Liver (tissue), 9 donors: ENCODE measurements around the gene POLN. TPM values are rescaled to one million over a fixed set of nuclear protein-coding genes. Genes with fewer than 3 reads are reported as not detected.

Experiments used
- DNase-seq: peaks from one replicate; pipeline ENCODE4 v3.0.0-alpha.2; 2017; ENCODE audit warnings: low spot score
- H3K27ac ChIP-seq, 2 donors: one replicate each; pipeline ENCODE4 v1.7.0; 2013; ENCODE audit warnings: inconsistent platforms in 2 of 2, low read length in 2 of 2, control low read depth in 1 of 2, low read depth in 1 of 2, mild to moderate bottlenecking in 1 of 2
- H3K27me3 ChIP-seq, 4 donors: one replicate each; pipeline versions ENCODE4 v1.6.1 to v1.7.0; 2013; ENCODE audit warnings: low read length in 3 of 4, inconsistent platforms in 1 of 4, mild to moderate bottlenecking in 1 of 4, moderate library complexity in 1 of 4; ENCODE audit not compliant: control insufficient read depth in 4 of 4, insufficient read depth in 4 of 4
- H3K36me3 ChIP-seq, 4 donors: one replicate each; pipeline versions ENCODE4 v1.6.1 to v1.7.0; 2013; ENCODE audit warnings: low read length in 3 of 4, mild to moderate bottlenecking in 3 of 4, low read depth in 1 of 4, moderate library complexity in 1 of 4; ENCODE audit not compliant: control insufficient read depth in 4 of 4, insufficient read depth in 3 of 4
- H3K4me1 ChIP-seq, 4 donors: one replicate each; pipeline versions ENCODE4 v1.6.1 to v1.7.0; 2013; ENCODE audit warnings: low read length in 3 of 4, mild to moderate bottlenecking in 3 of 4, moderate library complexity in 1 of 4; ENCODE audit not compliant: control insufficient read depth in 4 of 4, insufficient read depth in 4 of 4
- H3K4me3 ChIP-seq, 3 donors: one replicate each; pipeline versions ENCODE4 v1.6.1 to v1.7.0; 2013; ENCODE audit warnings: low read length in 3 of 3, control low read depth in 1 of 3, low read depth in 1 of 3, mild to moderate bottlenecking in 1 of 3
- H3K9ac ChIP-seq, 2 donors: one replicate each; pipeline ENCODE4 v1.7.0; 2013; ENCODE audit warnings: low read length in 2 of 2, mild to moderate bottlenecking in 2 of 2, moderate library complexity in 2 of 2, control low read depth in 1 of 2, low read depth in 1 of 2
- H3K9me3 ChIP-seq, 4 donors: one replicate each; pipeline versions ENCODE4 v1.6.1 to v1.7.0; 2013; ENCODE audit warnings: low read length in 3 of 4; ENCODE audit not compliant: control insufficient read depth in 4 of 4
- ATF3 ChIP-seq: IDR thresholded peaks from 2 replicates; pipeline ENCODE4 v1.6.1; 2016; ENCODE audit warnings: antibody characterized with exemption
- CTCF ChIP-seq: fragments of 150-350 bp; IDR thresholded peaks from 2 replicates; pipeline ENCODE4 v1.5.1; 2017; ENCODE audit warnings: improper control_type of control experiment, low read depth, low read length; ENCODE audit not compliant: missing input control
- FOXA2 ChIP-seq: IDR thresholded peaks from 2 replicates; pipeline ENCODE4 v1.6.1; 2016; ENCODE audit warnings: antibody characterized with exemption
- GABPA ChIP-seq, 2 donors: IDR thresholded peaks in 1 of 2; conservative IDR thresholded peaks in 1 of 2; 2 replicates each; pipeline ENCODE4 v1.6.1; 2016; ENCODE audit warnings: antibody characterized with exemption in 2 of 2, mild to moderate bottlenecking in 1 of 2, moderate library complexity in 1 of 2
- HNF4A ChIP-seq, 2 donors: conservative IDR thresholded peaks; 2 replicates each; pipeline ENCODE4 v1.6.1; 2016; ENCODE audit warnings: antibody characterized with exemption in 2 of 2, mild to moderate bottlenecking in 2 of 2
- HNF4G ChIP-seq: IDR thresholded peaks from 2 replicates; pipeline ENCODE4 v1.6.1; 2016; ENCODE audit warnings: antibody characterized with exemption
- JUND ChIP-seq, 2 donors: IDR thresholded peaks; 2 replicates each; pipeline ENCODE4 v1.6.1; 2016; ENCODE audit warnings: antibody characterized with exemption in 2 of 2
- MAX ChIP-seq: IDR thresholded peaks from 2 replicates; pipeline ENCODE4 v1.6.1; 2016; ENCODE audit warnings: antibody characterized with exemption
- NR2F2 ChIP-seq: IDR thresholded peaks from 2 replicates; pipeline ENCODE4 v1.6.1; 2016; ENCODE audit warnings: antibody characterized with exemption
- RAD21 ChIP-seq, 2 donors: IDR thresholded peaks; 2 replicates each; pipeline ENCODE4 v1.6.1; 2016; ENCODE audit warnings: antibody characterized with exemption in 2 of 2, mild to moderate bottlenecking in 2 of 2
- RXRA ChIP-seq, 2 donors: IDR thresholded peaks; 2 replicates each; pipeline ENCODE4 v1.6.1; 2017 to 2018; ENCODE audit warnings: antibody characterized with exemption in 2 of 2, mild to moderate bottlenecking in 1 of 2
- SP1 ChIP-seq: IDR thresholded peaks from 2 replicates; pipeline ENCODE4 v1.6.1; 2018; ENCODE audit warnings: antibody characterized with exemption, mild to moderate bottlenecking
- TAF1 ChIP-seq: conservative IDR thresholded peaks from 2 replicates; pipeline ENCODE4 v1.6.1; 2016; ENCODE audit warnings: antibody characterized with exemption, mild to moderate bottlenecking
- ZBTB33 ChIP-seq: IDR thresholded peaks from 2 replicates; pipeline ENCODE4 v1.6.1; 2016; ENCODE audit warnings: antibody characterized with exemption
- WGBS: extraction: QIAGEN DNeasy Blood & Tissue Kit; methylation state at CpG from one replicate; pipeline ENCODE4 v1.1.7; 2013; 5-methylcytosine and 5-hydroxymethylcytosine counted together
- polyA plus RNA-seq, 2 donors: library from polyadenylated mRNA; stranded (reverse) in 1 of 2; unstranded in 1 of 2; fragments of 200-250 nt in 1 of 2; fragments of >200 nt in 1 of 2; fragmentation: Nextera tagmentation in 1 of 2; extraction: Ambion mirVana in 1 of 2; gene quantifications; one replicate each; pipeline versions ENCODE4 v1.2.1 to v1.2.3, GENCODE V29; 2013 to 2015
- total RNA-seq, 2 donors: library from RNA; depleted of rRNA; stranded (reverse); fragments of >200 nt; gene quantifications; one replicate each; pipeline ENCODE4 v1.2.3, GENCODE V29; 2014
- donor health status: healthy.
- donor health status: healthy.
- donor health status: healthy.
- donor health status: healthy.
- donor health status: healthy.

The POLN gene
- total and polyA plus RNA-seq, 4 donors = 0.44 to 2.3 (median 1.4) TPM

GRCh38 chr4:2071252-2071911 is 170.5 kb downstream of the POLN start:
- Histone ChIP-seq H3K4me3 (no peak overlapping the region), H3K27ac (no peak overlapping the region), H3K36me3 (no peaks in the 10 kb centered on the region), H3K9me3 (no peaks in the 10 kb centered on the region), H3K9ac (no peak overlapping the region), H3K27me3 (no peaks in the 10 kb centered on the region), H3K4me1 (no peaks in the 10 kb centered on the region)
- TF ChIP-seq HNF4G (no peak), ZBTB33 (no peak), FOXA2 (no peak), NR2F2 (no peak), RAD21 (IDR thresholded peaks at IDR 0.05) (no peak), MAX (no peak), TAF1 (no peak), JUND (IDR thresholded peaks at IDR 0.05) (no peak), HNF4A (conservative IDR thresholded peaks at IDR 0.05) (no peak), SP1 (no peak), RXRA (IDR thresholded peaks at IDR 0.05) (no peak), GABPA (IDR thresholded peaks at IDR 0.05 in 1 of 2, conservative IDR thresholded peaks at IDR 0.05 in 1 of 2) (no peak), ATF3 (no peak), CTCF (no peak)
- 71% methylated on average over 16 of the region's 16 CpGs for WGBS
- no peak for DNase-seq

GRCh38 chr4:2070421-2071251 is 171.3 kb downstream of the POLN start:
- no peak overlapping the region for H3K4me3 ChIP-seq
- no peak for DNase-seq
- no peak overlapping the region for H3K27ac ChIP-seq
- TF ChIP-seq NR2F2 (no peak), HNF4G (no peak)
- no peaks in the 10 kb centered on the region for H3K36me3 ChIP-seq
- WGBS = 81% methylated on average over 22 of the region's 22 CpGs
- no peak overlapping the region for H3K9ac ChIP-seq
- no peaks in the 10 kb centered on the region for H3K27me3 ChIP-seq
- H3K9me3 ChIP-seq = no peaks in the 10 kb centered on the region
- H3K4me1 ChIP-seq = no peaks in the 10 kb centered on the region
